Fibroblast of lung (primary cell): ENCODE results near the gene HOXC9.

Source experiments
- CTCF ChIP-seq, 2 donors: IDR thresholded peaks in 1 of 2; conservative IDR thresholded peaks in 1 of 2; 1 replicate in 1 of 2; 2 replicates in 1 of 2; pipeline ENCODE4 v1.5.1; 2011 to 2012; ENCODE audit warnings: low read length in 2 of 2, control low read depth in 1 of 2, inconsistent platforms in 1 of 2, low read depth in 1 of 2, mild to moderate bottlenecking in 1 of 2
- EZH2 ChIP-seq: IDR thresholded peaks from 2 replicates; pipeline ENCODE4 v1.5.1; 2012; ENCODE audit warnings: low read length, control low read depth, mild to moderate bottlenecking; ENCODE audit errors: missing control alignments

GRCh38 chr12:54042970-54043853, 43.3 kb downstream of the HOXC9 start:
- TF ChIP-seq CTCF (conservative IDR thresholded peaks at IDR 0.05 in 1 of 2, IDR thresholded peaks at IDR 0.05 in 1 of 2; ENCODE audit: low read depth in 1 of 2, low read length in 2 of 2) (no peak), EZH2 (no peak)
